Measurements from ENCODE around the gene MPND.

The MPND gene

GRCh38 chr19:4342615-4343369, 570 bp upstream of the MPND start (continued):
- TF ChIP-seq ZNF529 (tag by site-specific recombination; IDR thresholded peaks at IDR 0.05; ENCODE audit: insufficient replicate concordance) (no peak), ZSCAN18 (tag by site-specific recombination; IDR thresholded peaks at IDR 0.05) (0 out of 2 replicates have a peak, but pooled peaks have one; percentile 22), ZNF514 (tag by site-specific recombination; IDR thresholded peaks at IDR 0.05) (no peak), ZNF184 (tag by site-specific recombination; IDR thresholded peaks at IDR 0.05) (no peak), ZNF571 (tag by site-specific recombination; IDR thresholded peaks at IDR 0.05) (no peak), ZSCAN5A (tag by site-specific recombination; IDR thresholded peaks at IDR 0.05) (peak; percentile 28; the same call in 1 of the 2 replicates), ZNF791 (tag by site-specific recombination; IDR thresholded peaks at IDR 0.05) (no peak), SP2 (tag by site-specific recombination; IDR thresholded peaks at IDR 0.05) (peak; percentile 97), SCRT1 (tag by site-specific recombination; IDR thresholded peaks at IDR 0.05; ENCODE audit: borderline replicate concordance) (no peak; the same call in 1 of the 2 replicates), BCL11B (tag by site-specific recombination; IDR thresholded peaks at IDR 0.05; ENCODE audit: low read depth) (peak; percentile 94), ZSCAN23 (tag by site-specific recombination; IDR thresholded peaks at IDR 0.05) (peak; percentile 80; the same call in 1 of the 2 replicates), KLF16 (tag by site-specific recombination; IDR thresholded peaks at IDR 0.05) (peak; percentile 90), ZNF501 (tag by site-specific recombination; IDR thresholded peaks at IDR 0.05) (peak; percentile 77; the same call in 1 of the 2 replicates), ZEB2 (tag by site-specific recombination; IDR thresholded peaks at IDR 0.05) (peak; percentile 91), IKZF3 (tag by site-specific recombination; IDR thresholded peaks at IDR 0.05) (no peak; the same call in 1 of the 2 replicates), ZNF391 (tag by site-specific recombination; IDR thresholded peaks at IDR 0.05; ENCODE audit: borderline replicate concordance, low read depth) (peak; percentile 48; the same call in 1 of the 2 replicates), KLF8 (tag by site-specific recombination; IDR thresholded peaks at IDR 0.05) (peak; percentile 83), MZF1 (tag by site-specific recombination; IDR thresholded peaks at IDR 0.05; ENCODE audit: borderline replicate concordance) (peak; percentile 60; the same call in 1 of the 2 replicates), KLF10 (tag by site-specific recombination; IDR thresholded peaks at IDR 0.05) (peak; percentile 80), PRDM6 (tag by site-specific recombination; IDR thresholded peaks at IDR 0.05) (no peak), ZNF792 (tag by site-specific recombination; IDR thresholded peaks at IDR 0.05) (no peak), ZNF658 (tag by site-specific recombination; IDR thresholded peaks at IDR 0.05) (no peak), PRDM1 (tag by site-specific recombination; IDR thresholded peaks at IDR 0.05) (no peak), ZNF600 (tag by site-specific recombination; IDR thresholded peaks at IDR 0.05) (peak; percentile 89), KLF7 (tag by site-specific recombination; IDR thresholded peaks at IDR 0.05; ENCODE audit: borderline replicate concordance) (peak; percentile 69; the same call in 1 of the 2 replicates), OSR2 (tag by site-specific recombination; IDR thresholded peaks at IDR 0.05) (peak; percentile 86), ZNF626 (tag by site-specific recombination; IDR thresholded peaks at IDR 0.05) (no peak), ZNF302 (tag by site-specific recombination; IDR thresholded peaks at IDR 0.05; ENCODE audit: low read depth) (no peak), ZNF530 (tag by site-specific recombination; IDR thresholded peaks at IDR 0.05; ENCODE audit: low read depth) (no peak), BCL11A (tag by site-specific recombination; IDR thresholded peaks at IDR 0.05; ENCODE audit: low read depth) (peak; percentile 89), ZNF621 (tag by site-specific recombination; IDR thresholded peaks at IDR 0.05) (no peak), ZNF202 (tag by site-specific recombination; IDR thresholded peaks at IDR 0.05; ENCODE audit: borderline replicate concordance) (no peak), HOXA7 (CRISPR knock-in tag; IDR thresholded peaks at IDR 0.05; ENCODE audit: borderline replicate concordance) (no peak), ZNF48 (tag by site-specific recombination; IDR thresholded peaks at IDR 0.05) (no peak), ZNF701 (tag by site-specific recombination; IDR thresholded peaks at IDR 0.05) (no peak), ZNF280C (tag by site-specific recombination; IDR thresholded peaks at IDR 0.05) (no peak)

Data from HEK293 (cell line).